SIG-M5 (cell line): ENCODE data around the gene REPS2.
"Not testable (repeated sequence)": the region's sequence is repeated elsewhere in the genome, so short reads cannot be mapped to it uniquely, and the experiment has no call there.

ENCODE experiments used
- DNase-seq: peaks from one replicate; lab custom pipeline; 2025; lab: John Stamatoyannopoulos, UW

Gene REPS2

DNA sequence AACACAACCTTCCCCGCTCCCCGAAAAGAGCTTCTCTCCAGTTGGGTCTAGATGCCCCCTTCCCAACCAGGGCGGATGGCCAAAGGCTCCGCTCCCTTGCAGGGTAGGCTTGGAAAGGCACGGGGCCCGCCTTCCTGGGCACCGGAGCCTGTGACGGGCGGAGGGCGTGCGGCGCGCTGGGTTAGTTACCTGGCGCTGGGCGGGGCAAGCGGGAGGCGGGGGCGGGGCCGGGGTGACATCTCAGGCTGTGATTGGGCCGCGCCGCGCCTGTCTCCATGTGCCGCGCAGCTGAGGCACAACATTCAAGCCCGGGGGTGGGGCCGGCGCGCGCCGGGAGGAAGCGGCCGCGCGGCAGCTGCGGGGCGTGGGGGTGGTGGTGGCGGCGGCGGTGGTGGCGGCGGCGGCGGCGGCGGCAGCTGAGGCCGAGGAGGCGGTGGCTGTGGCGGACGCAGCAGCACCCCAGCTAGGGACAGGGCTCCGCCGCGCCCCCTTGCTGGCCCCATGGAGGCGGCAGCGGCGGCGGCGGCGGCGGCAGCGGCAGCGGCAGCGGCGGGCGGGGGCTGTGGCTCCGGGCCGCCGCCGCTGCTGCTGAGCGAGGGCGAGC is at the start of gene REPS2:
TSS of gene REPS2 (plus strand) at position 298 of the 604 bp plus-strand sequence. CDS start at position 502, 204 bp downstream.
- no peak for DNase-seq

DNA sequence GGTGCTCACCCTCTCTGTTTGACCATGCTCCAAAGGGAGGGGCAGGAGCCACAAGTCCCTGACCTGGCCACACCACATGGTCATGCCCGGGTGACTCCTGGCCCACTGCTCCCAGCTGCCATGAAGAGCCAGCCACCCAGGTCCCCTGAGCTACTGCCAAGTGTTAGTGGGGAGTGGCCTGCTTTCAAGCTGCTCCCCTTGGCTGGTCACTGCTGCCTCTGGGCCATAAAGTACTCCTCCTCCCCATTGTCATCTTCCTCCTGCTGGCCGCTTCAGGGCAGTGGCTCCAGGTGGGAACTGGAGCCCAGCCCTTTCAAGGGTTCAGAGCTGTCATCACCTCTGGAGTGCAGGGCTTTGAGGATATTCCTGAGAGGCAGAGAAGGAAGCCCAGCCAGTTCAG is 49.0 kb upstream of the REPS2 start:
- DNase-seq, result no peak

DNA sequence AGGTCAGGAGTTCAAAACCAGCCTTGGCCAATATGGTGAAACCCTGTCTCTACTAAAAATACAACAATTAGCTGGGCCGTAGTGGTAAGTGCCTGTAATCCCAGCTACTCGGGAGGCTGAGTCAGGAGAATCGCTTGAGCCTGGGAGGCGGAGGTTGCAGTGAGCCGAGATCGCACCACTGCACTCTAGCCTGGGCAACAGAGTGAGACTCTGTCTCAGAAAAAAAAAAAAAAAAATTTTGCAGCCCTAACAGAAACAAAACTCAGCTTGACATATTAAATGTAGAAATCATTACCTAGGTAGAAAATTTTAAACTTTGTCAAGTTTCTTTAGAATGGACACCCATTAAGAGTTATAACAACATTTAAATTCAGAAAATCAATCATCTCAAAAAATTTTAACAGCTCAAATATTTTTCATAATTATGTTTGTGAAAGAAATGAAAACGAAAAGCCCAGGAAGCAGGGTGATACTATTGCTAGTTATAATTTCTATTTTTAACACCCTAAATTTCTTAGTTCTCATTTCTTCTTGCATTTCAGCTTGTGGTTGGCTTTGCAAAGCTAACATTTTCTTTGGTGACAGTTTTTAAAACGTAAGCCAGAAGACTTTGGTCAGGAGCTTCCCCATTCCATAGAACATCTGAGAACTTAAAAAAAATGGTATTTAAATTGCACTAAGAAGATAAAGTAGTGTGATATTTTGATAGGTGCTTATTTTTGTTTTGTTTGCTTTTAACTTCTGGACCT is 43.0 kb upstream of the REPS2 start:
- DNase-seq, result peak; percentile 16

- no peak for DNase-seq
These were observed 36.1 kb upstream of the REPS2 start for GRCh38 chrX:16910376-16910775.

GRCh38 chrX:16914058-16914457 is 32.4 kb upstream of the REPS2 start:
- DNase-seq, result peak; percentile 40

DNA sequence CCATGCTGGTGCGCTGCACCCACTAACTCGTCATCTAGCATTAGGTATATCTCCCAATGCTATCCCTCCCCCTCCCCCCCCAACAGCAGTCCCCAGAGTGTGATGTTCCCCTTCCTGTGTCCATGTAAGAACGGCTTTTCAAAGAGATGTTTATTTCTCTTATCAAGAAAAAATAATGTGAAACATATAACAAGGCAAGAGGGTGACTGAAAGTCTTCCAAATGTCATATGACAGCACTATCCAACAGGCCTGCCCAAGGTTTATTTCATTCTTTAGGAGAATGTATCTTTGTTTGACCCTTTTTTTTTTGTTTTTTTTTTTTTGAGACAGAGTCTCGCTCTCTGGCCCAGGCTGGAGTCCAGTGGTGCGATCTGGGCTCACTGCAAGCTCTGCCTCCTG is 29.9 kb upstream of the REPS2 start:
- DNase-seq, result no peak

- no peak for DNase-seq
These were observed 29.3 kb upstream of the REPS2 start for GRCh38 chrX:16917120-16917519.

- DNase-seq, result no peak
These were observed 27.5 kb upstream of the REPS2 start for GRCh38 chrX:16918979-16919378.

- no peak for DNase-seq
These were observed 26.4 kb upstream of the REPS2 start for GRCh38 chrX:16920075-16920474.

DNA sequence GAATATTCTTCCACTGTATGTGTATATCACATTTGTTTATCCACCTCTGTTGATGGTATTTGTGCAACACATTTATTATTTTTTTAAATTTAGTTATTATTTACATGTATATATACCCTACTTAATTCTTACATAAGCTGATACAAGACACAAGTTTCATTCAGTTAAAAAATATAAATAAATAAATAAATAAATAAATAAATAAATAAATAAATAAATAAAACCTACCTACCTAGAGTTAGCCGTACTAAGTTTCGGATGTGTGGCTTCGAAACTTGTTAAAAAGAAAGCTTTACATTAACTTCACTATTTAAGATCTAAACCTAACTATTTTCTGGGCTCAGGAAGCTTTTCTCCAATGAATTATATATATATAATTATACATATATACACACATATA is 23.3 kb upstream of the REPS2 start:
- DNase-seq, result no peak

DNA sequence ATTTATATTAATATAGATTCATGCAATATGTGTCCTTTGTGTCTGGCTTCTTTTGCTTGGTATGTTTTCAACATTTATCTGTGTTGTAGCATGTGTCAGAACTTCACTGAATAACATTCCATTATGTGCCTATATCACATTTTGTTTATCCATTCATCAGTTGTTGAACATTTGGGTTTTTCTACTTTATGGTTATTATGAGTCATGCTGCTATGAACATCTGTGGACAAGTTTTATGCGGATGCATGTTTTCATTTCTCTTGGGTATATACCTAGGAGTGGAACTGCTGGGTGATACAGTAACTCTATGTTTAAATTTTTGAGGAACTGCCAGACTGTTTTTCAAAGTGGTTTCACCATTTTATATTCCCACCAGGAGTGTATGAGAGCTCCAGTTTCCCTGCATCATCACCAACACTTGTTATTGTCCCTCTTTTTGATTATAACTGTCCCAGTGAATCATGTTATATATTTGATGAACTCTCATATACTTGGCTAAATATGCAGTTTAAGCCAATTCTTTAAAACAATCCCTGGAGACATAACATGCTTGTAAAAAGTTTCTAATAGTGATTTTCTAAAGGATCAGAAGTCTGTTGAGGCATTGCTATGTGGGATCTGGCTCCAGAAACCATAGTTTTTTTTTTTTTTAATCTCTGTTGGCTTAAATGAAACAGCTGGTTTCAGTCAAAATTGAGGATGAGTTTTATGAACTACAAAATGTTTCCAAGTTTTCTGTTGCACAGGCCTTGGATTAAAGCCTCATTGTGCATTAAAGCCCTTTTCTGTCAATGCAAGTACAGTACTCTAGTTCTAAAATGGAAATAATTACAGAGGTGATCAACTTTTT is 21.6 kb upstream of the REPS2 start:
- no peak for DNase-seq

DNA sequence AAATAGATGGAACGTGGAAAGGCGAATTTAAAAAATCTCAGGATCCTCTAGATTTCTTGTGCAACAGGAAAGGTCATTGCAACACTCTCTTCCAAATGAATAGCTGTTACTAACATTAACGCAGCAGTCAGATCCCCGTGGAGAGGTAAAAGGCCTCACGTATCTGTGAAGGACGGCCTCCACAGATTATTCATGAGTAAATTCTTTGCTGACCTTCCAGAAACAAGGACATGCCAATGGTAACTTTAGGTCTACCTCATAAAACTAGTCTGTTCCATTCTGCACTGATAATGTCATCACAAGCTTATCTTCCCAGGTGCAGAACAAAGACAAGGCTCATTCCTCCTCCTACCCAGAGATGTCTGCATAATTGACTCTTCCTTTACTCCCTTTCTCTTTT is 16.1 kb upstream of the REPS2 start:
- DNase-seq, result no peak

GRCh38 chrX:16931371-16931770 is 15.1 kb upstream of the REPS2 start:
- peak; percentile 18 for DNase-seq

- no peak for DNase-seq
These were observed 14.4 kb upstream of the REPS2 start for GRCh38 chrX:16931855-16932575.

- DNase-seq, result no peak
These were observed 12.3 kb upstream of the REPS2 start for GRCh38 chrX:16934185-16934584.

DNA sequence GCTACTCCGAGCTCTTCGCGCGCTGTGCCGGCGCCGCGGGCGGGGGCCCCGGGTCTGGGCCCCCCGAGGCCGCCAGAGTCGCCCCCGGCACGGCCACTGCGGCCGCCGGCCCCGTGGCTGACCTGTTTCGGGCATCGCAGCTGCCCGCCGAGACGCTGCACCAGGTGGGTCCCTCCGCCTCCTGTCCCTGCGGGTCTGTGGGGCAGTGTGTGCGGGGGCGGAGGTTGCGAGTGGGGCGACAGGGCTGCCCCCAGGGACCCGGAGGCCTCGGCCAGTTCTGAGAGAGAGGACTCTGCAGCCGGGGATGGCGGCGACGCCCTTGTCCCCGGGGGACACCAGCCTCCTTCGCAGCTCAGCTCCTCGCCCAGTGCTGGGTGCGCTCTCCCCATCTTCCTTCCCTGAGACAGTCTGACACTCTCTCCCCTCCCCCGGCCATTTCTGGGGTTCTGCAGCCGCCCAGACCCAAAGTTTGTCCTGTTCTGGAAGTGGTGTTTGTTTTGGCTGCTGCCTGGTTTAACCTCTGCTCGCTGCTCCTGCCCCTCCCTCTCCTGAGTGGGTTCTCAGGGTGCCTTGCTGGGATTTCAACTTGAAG is 609 bp downstream of the REPS2 start:
- no peak for DNase-seq

DNA sequence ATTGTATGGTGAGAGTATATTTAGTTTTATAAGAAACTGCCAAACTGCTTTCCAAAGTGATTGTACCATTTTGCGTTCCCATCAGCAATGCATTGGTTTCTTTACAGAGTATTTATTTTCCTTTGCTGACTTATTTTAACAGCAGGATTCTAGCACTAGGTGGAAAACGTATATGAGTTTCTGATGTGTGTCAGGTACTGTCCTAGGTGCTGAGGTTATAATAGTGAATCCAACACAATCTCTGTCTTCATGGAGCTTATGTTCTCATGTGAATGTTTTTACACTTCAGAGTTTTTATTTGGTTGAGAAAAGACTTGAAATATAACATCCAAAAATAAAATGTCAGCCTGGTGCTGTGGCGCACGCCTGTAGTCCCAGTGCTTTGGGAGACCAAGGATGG is 4.0 kb downstream of the REPS2 start:
- no peak for DNase-seq

DNA sequence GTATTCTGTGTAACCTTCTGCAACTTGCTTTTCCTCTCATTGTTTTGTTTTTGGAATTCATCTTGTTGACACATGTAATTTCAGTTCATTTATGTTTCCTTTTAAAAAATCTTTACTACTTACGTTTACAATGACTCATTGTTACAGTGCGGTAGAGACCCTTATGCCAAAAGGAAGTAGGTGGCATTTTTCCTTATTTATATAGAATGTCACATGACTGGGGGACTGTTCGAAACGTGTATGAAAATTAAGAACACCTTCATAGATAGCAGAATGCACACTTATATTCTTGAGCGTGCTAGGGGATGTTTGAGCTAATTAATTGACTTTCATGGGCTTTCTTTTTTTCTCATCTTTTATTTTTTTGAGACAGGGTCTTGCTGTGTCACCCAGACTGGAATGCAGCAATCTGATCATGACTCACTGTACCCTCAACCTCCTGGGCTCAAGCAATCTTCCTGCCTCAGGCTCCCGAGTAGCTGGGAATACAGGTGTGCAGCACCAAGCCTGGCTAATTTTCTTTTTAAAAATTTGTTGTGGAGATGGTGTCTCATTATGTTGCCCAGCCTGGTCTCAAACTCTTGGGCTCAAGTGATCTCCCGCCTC is 7.3 kb downstream of the REPS2 start:
- DNase-seq, result no peak

DNA sequence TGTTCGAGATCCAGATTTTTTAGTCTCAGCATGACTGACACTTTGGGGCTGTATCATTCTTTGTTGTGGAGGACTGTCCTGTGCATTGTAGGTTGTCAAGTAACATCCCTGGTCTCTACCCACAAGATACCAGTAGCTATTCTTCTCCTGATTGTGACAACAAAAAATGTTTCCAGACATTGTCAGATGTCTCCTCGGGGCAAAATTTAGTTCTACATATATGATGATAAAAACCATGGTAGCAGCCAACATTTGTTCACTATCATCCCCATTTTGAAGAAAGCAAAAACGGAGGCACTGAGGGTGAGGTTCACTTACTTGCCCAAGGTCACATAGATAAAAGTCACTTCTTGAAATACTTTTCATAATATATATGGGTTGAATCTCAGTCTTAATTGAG is 11.3 kb downstream of the REPS2 start:
- DNase-seq, result no peak

GRCh38 chrX:16958356-16958755 is 11.9 kb downstream of the REPS2 start:
- no peak for DNase-seq

- not testable (repeated sequence) for DNase-seq
These were observed 16.2 kb downstream of the REPS2 start for GRCh38 chrX:16962661-16963060.
